MCF 10A (cell line): Measurements from ENCODE around the gene CDHR3. TPM values are rescaled to one million over a fixed set of nuclear protein-coding genes. Genes with fewer than 3 reads are reported as not detected.

Experiments
- BruUV-seq: library from RNA; stranded (reverse); fragments of 400-500 nt; replicated peaks from 2 replicates; lab custom pipeline; 2021; lab: Mats Ljungman, UMichigan
- CTCF ChIA-PET: fragments of 300-600 bp; sonication (Branson Sonifier 250); formaldehyde crosslinking; extraction: SDS; loops from one replicate; lab custom pipeline; 2021; ENCODE audit warnings: antibody characterized with exemption, inconsistent platforms; lab: Yijun Ruan, JAX
- POLR2A ChIA-PET: fragments of 300-600, 350-650 bp; sonication (Branson Sonifier 250); formaldehyde crosslinking; extraction: SDS; loops from one replicate; lab custom pipeline; 2020; ENCODE audit warnings: antibody characterized with exemption, inconsistent platforms; lab: Yijun Ruan, JAX
- DNase-seq: peaks from one replicate; pipeline ENCODE4 v3.0.0-alpha.2; 2018; ENCODE audit not compliant: unreplicated experiment
- H3K27ac Mint-ChIP-seq: one replicate; pipeline ENCODE4 v1.8.0; 2022; ENCODE audit warnings: mild to moderate bottlenecking, low read depth, mixed read lengths; ENCODE audit not compliant: unreplicated experiment
- H3K27me3 Mint-ChIP-seq: one replicate; pipeline ENCODE4 v1.8.0; 2022; ENCODE audit warnings: mixed read lengths; ENCODE audit not compliant: insufficient read depth, unreplicated experiment
- H3K36me3 Mint-ChIP-seq: one replicate; pipeline ENCODE4 v1.8.0; 2022; ENCODE audit warnings: mild to moderate bottlenecking, moderate library complexity, mixed read lengths; ENCODE audit not compliant: insufficient read depth, unreplicated experiment
- H3K4me1 Mint-ChIP-seq: one replicate; pipeline ENCODE4 v1.8.0; 2022; ENCODE audit warnings: mixed read lengths; ENCODE audit not compliant: insufficient read depth, unreplicated experiment
- H3K4me3 Mint-ChIP-seq: one replicate; pipeline ENCODE4 v1.8.0; 2022; ENCODE audit warnings: mild to moderate bottlenecking, moderate library complexity, mixed read lengths; ENCODE audit not compliant: unreplicated experiment
- H3K9me3 Mint-ChIP-seq: one replicate; pipeline ENCODE4 v1.8.0; 2022; ENCODE audit warnings: mixed read lengths; ENCODE audit not compliant: unreplicated experiment
- CTCF ChIP-seq: fragments of 200-600 bp; IDR thresholded peaks from one replicate; pipeline ENCODE4 v1.8.0; 2022; ENCODE audit warnings: antibody characterized with exemption, mild to moderate bottlenecking; ENCODE audit not compliant: unreplicated experiment
- intact Hi-C: fragments of 100-400 bp; cut with micrococcal nuclease; formaldehyde crosslinking; loops from 2 replicates; pipeline ENCODE4 v1.14.1; 2022
- total RNA-seq: library from RNA; stranded (reverse); gene quantifications from 2 replicates; pipeline ENCODE4 v1.2.3, GENCODE V29; 2022

CDHR3 gene
- total RNA-seq, 1 experiment from 2014 or later, result 0.19 TPM

DNA sequence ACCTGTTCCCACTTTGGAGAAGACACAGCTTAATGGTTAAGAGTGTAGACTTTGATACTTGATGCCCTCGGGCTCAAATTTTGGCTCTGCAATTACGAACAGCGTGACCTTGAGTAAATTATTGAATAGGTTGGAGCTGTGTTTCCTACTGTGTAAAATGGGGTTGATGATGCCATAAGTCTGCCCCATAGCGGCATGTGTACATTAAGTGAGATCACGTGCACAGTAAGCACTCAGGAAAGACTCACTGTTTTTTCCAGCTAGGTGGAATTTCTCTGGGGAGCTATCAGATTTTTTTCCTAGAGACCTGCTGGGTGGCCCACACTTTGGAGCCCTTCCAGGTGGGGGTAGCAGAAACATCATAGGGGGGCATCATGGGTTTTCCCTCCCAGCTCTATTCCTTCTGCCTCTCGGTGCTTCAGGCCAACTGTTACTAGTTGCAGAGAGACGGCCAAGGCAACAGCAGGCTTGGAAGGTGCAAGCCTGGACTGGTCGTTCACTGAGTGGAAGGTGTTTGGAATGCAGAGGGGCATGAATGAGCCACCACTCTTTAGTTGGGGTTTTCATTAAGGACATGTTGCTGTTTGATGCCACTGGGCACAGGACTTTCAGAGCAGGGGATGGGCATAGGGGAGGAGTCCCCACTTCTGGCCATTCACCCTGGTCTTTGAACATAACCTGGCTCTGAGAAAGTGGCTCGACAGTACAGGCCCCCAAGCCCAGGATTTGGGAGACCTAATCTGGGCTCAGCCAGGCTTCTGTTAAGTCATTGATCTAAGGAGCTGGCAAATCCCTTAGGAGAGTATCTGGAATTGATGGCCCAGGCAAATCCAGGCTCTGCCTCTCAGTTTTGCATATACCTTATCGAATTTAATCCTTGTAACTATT, 85.0 kb downstream of the CDHR3 start:
- no peaks in the 10 kb centered on the region for H3K9me3 Mint-ChIP-seq
- intact Hi-C loops, result no loop called here
- DNase-seq, result no peak
- H3K4me1 Mint-ChIP-seq, result peaks cover 21% of the 10 kb centered on the region
- no peaks in the 10 kb centered on the region for H3K36me3 Mint-ChIP-seq
- peaks cover 26% of the 10 kb centered on the region for H3K27me3 Mint-ChIP-seq
- no peak overlapping the region for H3K27ac Mint-ChIP-seq
- BruUV-seq, result no TSS peak
- ChIA-PET POLR2A (interaction anchor here (0.6 to 1.0 kb wide), 3 partner anchors 18 to 1034 kb away, joined by 3 read pairs; no protein-coding TSS in a partner anchor), CTCF (interaction anchor here (0.6 to 3.2 kb wide), 10 partner anchors 9 to 774 kb away, joined by 3 to 28 read pairs (median 4); no protein-coding TSS in a partner anchor)
- no peak for TF ChIP-seq CTCF
- no peak overlapping the region for H3K4me3 Mint-ChIP-seq

- POLR2A ChIA-PET, result no interaction called here
- intact Hi-C loops, result no loop called here
Measured at GRCh38 chr7:106048706-106049020, 85.6 kb downstream of the CDHR3 start.

DNA sequence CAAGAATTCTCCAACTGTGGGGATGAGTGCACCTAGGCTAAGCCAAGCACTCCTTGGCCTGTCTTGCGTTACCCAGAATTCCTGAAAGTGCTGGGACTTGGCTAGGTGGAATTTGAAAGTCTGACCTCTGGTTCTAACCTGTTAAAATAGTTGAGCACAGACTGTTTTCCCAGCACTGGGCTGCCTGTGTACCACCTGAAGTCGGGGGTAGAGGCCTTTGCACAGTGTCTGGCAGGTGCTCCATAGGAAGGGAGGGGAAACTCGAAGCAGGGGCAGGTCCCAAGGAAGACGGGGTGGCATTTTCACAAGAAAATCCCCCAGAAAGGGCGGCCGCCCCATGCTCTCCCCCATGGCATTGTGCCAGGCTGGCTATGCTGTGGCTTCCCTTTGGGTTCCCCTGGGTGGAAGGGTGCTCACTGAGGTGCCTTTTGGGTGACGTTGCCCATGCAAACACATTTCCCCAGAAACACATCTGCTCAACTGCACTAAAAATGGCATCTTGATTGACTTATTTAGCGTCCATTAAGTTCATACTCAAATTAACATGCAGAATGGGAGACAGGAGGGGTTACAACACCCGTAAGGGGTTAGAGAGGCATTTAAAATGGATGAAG, 86.2 kb downstream of the CDHR3 start:
- H3K9me3 Mint-ChIP-seq, result no peaks in the 10 kb centered on the region
- ChIA-PET CTCF (interaction anchor here (0.6 to 4.2 kb wide), 6 partner anchors 21 to 288 kb away, joined by 3 to 33 read pairs (median 5); no protein-coding TSS in a partner anchor), POLR2A (no interaction called here)
- no peak overlapping the region for H3K4me3 Mint-ChIP-seq
- H3K27ac Mint-ChIP-seq, result no peak overlapping the region
- H3K36me3 Mint-ChIP-seq, result no peaks in the 10 kb centered on the region
- peaks cover 24% of the 10 kb centered on the region for H3K27me3 Mint-ChIP-seq
- TF ChIP-seq CTCF, result no peak
- intact Hi-C loops, result no loop called here
- DNase-seq, result no peak
- no TSS peak for BruUV-seq
- peaks cover 21% of the 10 kb centered on the region for H3K4me1 Mint-ChIP-seq

More at GRCh38 chr7:106048706-106049020, 85.6 kb downstream of the CDHR3 start:
- DNase-seq, result no peak
- H3K27ac Mint-ChIP-seq, result no peak overlapping the region
- no peak overlapping the region for H3K4me3 Mint-ChIP-seq
- TF ChIP-seq CTCF, result no peak
- CTCF ChIA-PET, result interaction anchor here (0.6 to 3.2 kb wide), 4 partner anchors 91 to 288 kb away, joined by 3 to 28 read pairs (median 11); no protein-coding TSS in a partner anchor
- H3K9me3 Mint-ChIP-seq, result no peaks in the 10 kb centered on the region
- BruUV-seq, result no TSS peak
- H3K27me3 Mint-ChIP-seq, result peaks cover 26% of the 10 kb centered on the region
- H3K36me3 Mint-ChIP-seq, result no peaks in the 10 kb centered on the region
- peaks cover 21% of the 10 kb centered on the region for H3K4me1 Mint-ChIP-seq
